Measurements from ENCODE around the gene BTBD17.

Gene BTBD17

GRCh38 chr17:74360899-74361229 is 804 bp downstream of the BTBD17 start:
- no peak for TF ChIP-seq CTCF (IDR thresholded peaks at IDR 0.05; ENCODE audit: low read depth, low read length, missing control alignments)
- H3K4me3 ChIP-seq (ENCODE audit: low read depth, low read length): no peak overlapping the region
- no peak for DNase-seq (ENCODE audit: low read depth)
- in situ Hi-C loops (cut with HindIII; ENCODE audit: low sequenced_read_pairs): no loop called here

GRCh38 chr17:74359916-74360315 is 1.8 kb downstream of the BTBD17 start:
- H3K4me3 ChIP-seq (ENCODE audit: low read depth, low read length): no peak overlapping the region
- TF ChIP-seq CTCF (IDR thresholded peaks at IDR 0.05; ENCODE audit: low read depth, low read length, missing control alignments): no peak
- in situ Hi-C loops (cut with HindIII; ENCODE audit: low sequenced_read_pairs): no loop called here
- DNase-seq (ENCODE audit: low read depth): no peak

GRCh38 chr17:74358697-74359096 is 3.0 kb downstream of the BTBD17 start:
- H3K4me3 ChIP-seq (ENCODE audit: low read depth, low read length): no peak overlapping the region
- DNase-seq (ENCODE audit: low read depth): no peak
- TF ChIP-seq CTCF (IDR thresholded peaks at IDR 0.05; ENCODE audit: low read depth, low read length, missing control alignments): no peak
- in situ Hi-C loops (cut with HindIII; ENCODE audit: low sequenced_read_pairs): no loop called here

- no peak for TF ChIP-seq CTCF (IDR thresholded peaks at IDR 0.05; ENCODE audit: low read depth, low read length, missing control alignments)
- in situ Hi-C loops (cut with HindIII; ENCODE audit: low sequenced_read_pairs): no loop called here
- H3K4me3 ChIP-seq (ENCODE audit: low read depth, low read length): no peak overlapping the region
Observed at GRCh38 chr17:74357466-74357809, 4.2 kb downstream of the BTBD17 start.

GRCh38 chr17:74356646-74357465 is 4.8 kb downstream of the BTBD17 start:
- no peak for DNase-seq (ENCODE audit: low read depth)
- TF ChIP-seq CTCF (IDR thresholded peaks at IDR 0.05; ENCODE audit: low read depth, low read length, missing control alignments): no peak
- in situ Hi-C loops (cut with HindIII; ENCODE audit: low sequenced_read_pairs): no loop called here
- H3K4me3 ChIP-seq (ENCODE audit: low read depth, low read length): no peak overlapping the region

More at GRCh38 chr17:74357466-74357809, 4.2 kb downstream of the BTBD17 start:
- DNase-seq (ENCODE audit: low read depth): no peak

GRCh38 chr17:74355065-74355464 is 6.6 kb downstream of the BTBD17 start:
- no peak overlapping the region for H3K4me3 ChIP-seq (ENCODE audit: low read depth, low read length)
- in situ Hi-C loops (cut with HindIII; ENCODE audit: low sequenced_read_pairs): no loop called here
- no peak for TF ChIP-seq CTCF (IDR thresholded peaks at IDR 0.05; ENCODE audit: low read depth, low read length, missing control alignments)
- no peak for DNase-seq (ENCODE audit: low read depth)
